Activated naive CD8-positive, alpha-beta T cell treated with anti-CD3 and anti-CD28 coated beads, Interleukin-2, amount 50 U/mL, for 24 hours (primary cell): Measurements from ENCODE around the gene GCNA.

Source experiments
- ATAC-seq: fragments of 150-1000 bp; cut with Tn5 transposase; one replicate; pipeline ENCODE4 v1.10.0; 2021
- DNase-seq: peaks from one replicate; pipeline ENCODE4 v3.0.0; 2021
- H3K27ac Mint-ChIP-seq: one replicate; pipeline ENCODE4 v1.8.0; 2021; ENCODE audit warnings: mild to moderate bottlenecking, mixed read lengths
- H3K27me3 Mint-ChIP-seq: one replicate; pipeline ENCODE4 v1.8.0; 2021; ENCODE audit warnings: mixed read lengths
- H3K36me3 Mint-ChIP-seq: one replicate; pipeline ENCODE4 v1.8.0; 2021; ENCODE audit warnings: low read depth, mixed read lengths
- H3K4me1 Mint-ChIP-seq: one replicate; pipeline ENCODE4 v1.8.0; 2021; ENCODE audit warnings: mixed read lengths
- H3K4me3 Mint-ChIP-seq: one replicate; pipeline ENCODE4 v1.8.0; 2021; ENCODE audit warnings: mild to moderate bottlenecking, moderate library complexity, mixed read lengths
- H3K9me3 Mint-ChIP-seq: one replicate; pipeline ENCODE4 v1.8.0; 2021; ENCODE audit warnings: mixed read lengths

GCNA gene, protein sequence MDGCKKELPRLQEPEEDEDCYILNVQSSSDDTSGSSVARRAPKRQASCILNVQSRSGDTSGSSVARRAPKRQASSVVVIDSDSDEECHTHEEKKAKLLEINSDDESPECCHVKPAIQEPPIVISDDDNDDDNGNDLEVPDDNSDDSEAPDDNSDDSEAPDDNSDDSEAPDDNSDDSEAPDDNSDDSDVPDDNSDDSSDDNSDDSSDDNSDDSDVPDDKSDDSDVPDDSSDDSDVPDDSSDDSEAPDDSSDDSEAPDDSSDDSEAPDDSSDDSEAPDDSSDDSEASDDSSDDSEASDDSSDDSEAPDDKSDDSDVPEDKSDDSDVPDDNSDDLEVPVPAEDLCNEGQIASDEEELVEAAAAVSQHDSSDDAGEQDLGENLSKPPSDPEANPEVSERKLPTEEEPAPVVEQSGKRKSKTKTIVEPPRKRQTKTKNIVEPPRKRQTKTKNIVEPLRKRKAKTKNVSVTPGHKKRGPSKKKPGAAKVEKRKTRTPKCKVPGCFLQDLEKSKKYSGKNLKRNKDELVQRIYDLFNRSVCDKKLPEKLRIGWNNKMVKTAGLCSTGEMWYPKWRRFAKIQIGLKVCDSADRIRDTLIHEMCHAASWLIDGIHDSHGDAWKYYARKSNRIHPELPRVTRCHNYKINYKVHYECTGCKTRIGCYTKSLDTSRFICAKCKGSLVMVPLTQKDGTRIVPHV

GRCh38 chrX:71578253-71579135 lies at the start of gene GCNA:
TSS of gene GCNA (plus strand) at chrX:71578437. CDS start at chrX:71580822, 2,385 bp downstream.
- no peak within 1 kb of the TSS for H3K4me3 Mint-ChIP-seq
- peaks cover 4% of the 10 kb centered on the region for H3K4me1 Mint-ChIP-seq
- no peak for DNase-seq
- peaks cover 49% of the 10 kb centered on the region for H3K36me3 Mint-ChIP-seq
- ATAC-seq, result no peak
- H3K9me3 Mint-ChIP-seq, result no peaks in the 10 kb centered on the region
- H3K27ac Mint-ChIP-seq, result peak within 1 kb of the TSS; percentile 67
- no peaks in the 10 kb centered on the region for H3K27me3 Mint-ChIP-seq

DNA sequence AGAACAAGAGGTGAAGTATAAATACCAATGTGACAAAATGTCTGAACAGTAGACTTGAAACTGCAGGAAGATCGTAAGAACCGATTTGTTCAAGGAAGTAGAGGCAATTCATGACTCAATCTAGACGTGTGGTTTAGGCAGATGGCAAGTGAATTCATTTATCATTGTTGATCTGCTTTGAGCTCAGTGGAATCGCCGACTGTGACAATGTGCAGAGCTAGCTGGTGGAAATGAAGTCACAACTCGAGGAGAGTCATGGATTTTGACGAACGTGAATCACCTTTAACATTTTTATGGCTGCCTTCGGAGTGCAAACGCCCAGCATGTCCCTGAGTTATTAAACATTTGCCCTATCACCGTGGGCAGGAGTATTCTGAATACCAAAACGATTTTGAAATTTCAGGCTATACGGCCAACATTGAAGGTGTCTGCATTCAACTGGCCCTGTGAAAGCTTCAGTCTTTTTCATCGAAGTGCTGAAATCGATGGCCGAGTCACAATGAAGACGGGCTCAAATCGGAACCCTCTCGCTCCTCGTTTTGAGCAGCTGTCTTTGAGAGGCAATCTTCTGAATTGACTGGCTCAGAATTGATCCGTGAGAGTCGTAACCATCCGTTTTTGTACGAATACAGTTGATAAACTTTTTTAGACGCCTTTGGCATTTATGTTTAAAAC lies 46.0 kb upstream of the GCNA start:
- Mint-ChIP-seq H3K27ac (peak overlapping the region; percentile 98), H3K27me3 (no peaks in the 10 kb centered on the region), H3K4me3 (peak overlapping the region; percentile 97), H3K36me3 (peaks cover 35% of the 10 kb centered on the region), H3K9me3 (no peaks in the 10 kb centered on the region), H3K4me1 (peaks cover 23% of the 10 kb centered on the region)
- peak; percentile 43 for DNase-seq
- peak; percentile 72 for ATAC-seq

- DNase-seq (peak; percentile 89), ATAC-seq (peak; percentile 82)
- no peaks in the 10 kb centered on the region for H3K27me3 Mint-ChIP-seq
- no peaks in the 10 kb centered on the region for H3K9me3 Mint-ChIP-seq
- peaks cover 40% of the 10 kb centered on the region for H3K36me3 Mint-ChIP-seq
- H3K4me1 Mint-ChIP-seq, result peaks cover 23% of the 10 kb centered on the region
- peak within 1 kb of the TSS; percentile 98 for H3K27ac Mint-ChIP-seq
- peak within 1 kb of the TSS; percentile 97 for H3K4me3 Mint-ChIP-seq
Measured at GRCh38 chrX:71532753-71533425, 45.3 kb upstream of the GCNA start, which contains the start of gene OGT. TSS of gene OGT (plus strand) at chrX:71533104. CDS start at chrX:71533300, 196 bp downstream.

DNA sequence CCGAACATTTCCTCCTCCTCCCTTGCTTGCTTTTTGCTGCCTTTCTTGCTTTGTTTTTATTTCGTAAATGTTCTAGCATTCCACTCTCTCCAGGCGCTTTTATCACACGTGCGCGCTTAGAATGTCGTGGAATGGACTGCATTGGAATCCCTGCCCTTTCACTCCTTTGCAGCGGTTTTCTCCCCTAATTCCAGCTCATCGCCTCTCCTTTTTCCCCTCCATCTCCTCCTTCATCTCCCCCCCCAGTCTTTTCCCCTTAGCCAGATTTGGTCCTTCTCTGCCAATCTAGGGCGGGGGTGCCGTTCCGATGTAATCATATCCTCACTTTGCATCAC lies 44.8 kb upstream of the GCNA start:
- Mint-ChIP-seq H3K36me3 (peaks cover 46% of the 10 kb centered on the region), H3K4me1 (peaks cover 23% of the 10 kb centered on the region), H3K9me3 (no peaks in the 10 kb centered on the region), H3K27ac (peak overlapping the region; percentile 98), H3K4me3 (peak overlapping the region; percentile 97), H3K27me3 (no peaks in the 10 kb centered on the region)
- no peak for DNase-seq
- ATAC-seq, result no peak

DNA sequence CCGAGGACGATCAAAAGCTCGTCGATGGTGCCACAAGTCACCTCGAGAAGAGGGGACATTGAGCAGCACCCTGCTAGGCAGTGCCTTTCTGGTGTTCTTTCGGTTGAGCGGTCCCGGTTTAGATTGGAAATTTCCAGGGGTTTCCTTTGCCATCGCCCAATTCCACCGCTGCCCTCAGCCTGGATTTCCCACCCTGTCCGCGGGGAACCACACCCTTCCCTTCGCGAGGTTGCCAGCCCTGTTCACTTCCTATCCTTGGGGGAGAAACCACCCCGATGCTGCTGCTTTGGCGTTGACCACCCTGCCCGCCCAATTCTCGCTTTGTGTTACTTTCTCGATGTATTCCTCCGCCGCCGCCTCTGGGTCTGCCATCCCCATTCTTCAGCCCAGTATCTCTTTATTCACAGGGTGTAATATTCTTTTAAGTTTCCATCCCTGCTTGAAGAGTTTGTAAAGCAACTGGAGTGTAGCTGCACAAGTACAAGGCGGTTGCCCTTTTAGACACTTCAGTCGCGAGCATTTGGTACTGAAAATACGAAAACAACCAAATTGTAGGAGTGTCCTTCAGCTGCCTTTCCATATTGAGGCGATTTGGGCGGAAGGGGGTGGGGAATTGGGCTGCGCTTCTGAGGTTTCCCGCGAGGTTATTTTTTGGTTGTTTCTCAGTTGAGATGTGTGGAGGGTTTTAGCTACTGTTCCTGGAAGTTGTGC lies 44.2 kb upstream of the GCNA start:
- ATAC-seq, result no peak
- H3K27ac Mint-ChIP-seq, result peak overlapping the region; percentile 98

DNA sequence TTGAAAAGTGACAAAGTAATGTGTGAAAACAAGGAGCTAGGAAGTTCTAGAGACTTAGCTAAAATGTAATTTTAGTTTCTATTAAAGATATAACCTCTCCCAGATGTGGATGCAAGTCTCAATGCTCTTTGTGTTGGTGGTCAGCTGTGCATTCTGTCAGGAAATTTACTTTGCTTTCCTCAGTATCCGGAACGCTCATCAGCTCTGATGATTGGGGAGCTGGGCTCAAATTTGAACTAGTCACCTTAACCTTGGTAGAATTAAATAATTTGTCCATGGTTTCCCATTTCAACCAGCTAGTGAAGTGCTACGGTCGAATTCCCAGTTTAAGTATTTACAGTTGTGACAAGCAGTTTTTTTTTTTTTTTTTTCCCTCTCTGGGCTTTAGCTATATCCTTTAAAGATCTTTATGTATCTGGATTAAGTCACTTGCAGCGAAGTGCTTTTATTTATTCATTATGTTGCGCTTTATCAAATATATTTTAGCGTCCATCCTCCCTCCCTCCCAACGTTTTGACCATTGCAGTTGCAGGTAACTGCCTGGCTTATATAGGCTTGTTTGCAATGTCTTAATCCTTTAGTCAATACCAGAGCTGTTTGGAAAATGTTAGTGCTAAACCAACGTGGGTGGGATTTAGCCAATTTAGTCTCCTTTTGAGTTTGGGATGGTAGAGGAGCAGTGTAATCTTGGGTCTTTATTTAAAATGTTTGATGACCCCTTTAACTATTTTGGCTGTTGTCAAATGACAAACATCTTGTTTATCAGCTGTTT lies 43.3 kb upstream of the GCNA start:
- DNase-seq (no peak), ATAC-seq (no peak)
- Mint-ChIP-seq H3K4me3 (peak overlapping the region; percentile 97), H3K4me1 (peaks cover 29% of the 10 kb centered on the region), H3K9me3 (no peaks in the 10 kb centered on the region), H3K27me3 (no peaks in the 10 kb centered on the region), H3K27ac (peak overlapping the region; percentile 98), H3K36me3 (peaks cover 60% of the 10 kb centered on the region)

More for the DNA sequence above, 44.2 kb upstream of the GCNA start:
- peaks cover 25% of the 10 kb centered on the region for H3K4me1 Mint-ChIP-seq
- no peaks in the 10 kb centered on the region for H3K9me3 Mint-ChIP-seq
- peak overlapping the region; percentile 97 for H3K4me3 Mint-ChIP-seq
- H3K27me3 Mint-ChIP-seq, result no peaks in the 10 kb centered on the region
- H3K36me3 Mint-ChIP-seq, result peaks cover 51% of the 10 kb centered on the region
- DNase-seq, result peak; percentile 49

- Mint-ChIP-seq H3K4me3 (peak overlapping the region; percentile 97), H3K4me1 (peaks cover 31% of the 10 kb centered on the region)
Measured at GRCh38 chrX:71536285-71536684, 42.0 kb upstream of the GCNA start.

DNA sequence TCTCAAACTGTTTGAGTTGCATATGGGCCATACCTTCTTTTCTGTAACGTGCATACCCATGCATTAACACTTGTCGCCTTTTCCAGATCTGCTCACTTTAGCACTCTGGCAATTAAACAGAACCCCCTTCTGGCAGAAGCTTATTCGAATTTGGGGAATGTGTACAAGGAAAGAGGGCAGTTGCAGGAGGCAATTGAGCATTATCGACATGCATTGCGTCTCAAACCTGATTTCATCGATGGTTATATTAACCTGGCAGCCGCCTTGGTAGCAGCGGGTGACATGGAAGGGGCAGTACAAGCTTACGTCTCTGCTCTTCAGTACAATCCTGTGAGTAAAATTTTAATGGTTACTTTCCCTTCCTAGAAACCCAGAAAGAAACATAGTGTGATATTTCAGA lies 40.5 kb upstream of the GCNA start:
- Mint-ChIP-seq H3K9me3 (no peaks in the 10 kb centered on the region), H3K27ac (peak overlapping the region; percentile 99), H3K4me1 (peaks cover 36% of the 10 kb centered on the region), H3K36me3 (peaks cover 78% of the 10 kb centered on the region), H3K27me3 (no peaks in the 10 kb centered on the region), H3K4me3 (peak overlapping the region; percentile 97)
- DNase-seq (no peak), ATAC-seq (no peak)

More at GRCh38 chrX:71536285-71536684, 42.0 kb upstream of the GCNA start:
- ATAC-seq (no peak), DNase-seq (peak; percentile 33)
- Mint-ChIP-seq H3K27ac (peak overlapping the region; percentile 99), H3K27me3 (no peaks in the 10 kb centered on the region), H3K9me3 (no peaks in the 10 kb centered on the region), H3K36me3 (peaks cover 68% of the 10 kb centered on the region)

- H3K36me3 Mint-ChIP-seq, result peaks cover 76% of the 10 kb centered on the region
- H3K4me3 Mint-ChIP-seq, result peak overlapping the region; percentile 97
- no peaks in the 10 kb centered on the region for H3K9me3 Mint-ChIP-seq
- DNase-seq (no peak), ATAC-seq (no peak)
- peaks cover 62% of the 10 kb centered on the region for H3K4me1 Mint-ChIP-seq
- peak overlapping the region; percentile 99 for H3K27ac Mint-ChIP-seq
- no peaks in the 10 kb centered on the region for H3K27me3 Mint-ChIP-seq
Measured at GRCh38 chrX:71540801-71541200, 37.4 kb upstream of the GCNA start.

- ATAC-seq (peak; percentile 60), DNase-seq (no peak)
- Mint-ChIP-seq H3K9me3 (no peaks in the 10 kb centered on the region), H3K27ac (peak overlapping the region; percentile 99), H3K27me3 (no peaks in the 10 kb centered on the region), H3K4me3 (peak overlapping the region; percentile 97), H3K4me1 (peaks cover 66% of the 10 kb centered on the region), H3K36me3 (peaks cover 78% of the 10 kb centered on the region)
Measured at GRCh38 chrX:71541210-71542022, 36.8 kb upstream of the GCNA start.

GRCh38 chrX:71542411-71542810 lies 35.8 kb upstream of the GCNA start:
- Mint-ChIP-seq H3K9me3 (no peaks in the 10 kb centered on the region), H3K27ac (peak overlapping the region; percentile 99), H3K4me1 (peaks cover 70% of the 10 kb centered on the region), H3K36me3 (peaks cover 77% of the 10 kb centered on the region), H3K27me3 (no peaks in the 10 kb centered on the region), H3K4me3 (peak overlapping the region; percentile 97)
- DNase-seq (no peak), ATAC-seq (no peak)

DNA sequence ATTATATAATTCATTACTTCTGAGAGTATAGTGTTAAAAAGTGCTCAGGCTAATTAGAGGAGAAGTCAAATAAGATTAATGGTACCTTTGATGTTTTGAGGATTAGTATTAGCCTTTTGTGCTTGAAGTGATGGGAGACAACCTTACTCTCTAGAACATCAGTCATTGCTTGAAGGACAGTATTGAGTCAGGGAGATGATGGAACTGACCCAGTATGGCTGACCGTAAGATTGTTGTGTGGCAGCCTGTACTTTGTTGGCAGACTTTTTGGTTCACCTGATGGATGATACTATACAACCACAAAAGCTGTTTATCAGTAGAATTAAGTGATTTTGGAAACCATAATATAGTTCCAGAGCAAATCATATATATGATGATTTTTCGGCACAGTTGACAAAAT lies 35.4 kb upstream of the GCNA start:
- Mint-ChIP-seq H3K36me3 (peaks cover 75% of the 10 kb centered on the region), H3K27me3 (no peaks in the 10 kb centered on the region), H3K9me3 (no peaks in the 10 kb centered on the region), H3K27ac (peak overlapping the region; percentile 99), H3K4me1 (peaks cover 72% of the 10 kb centered on the region), H3K4me3 (peak overlapping the region; percentile 97)
- DNase-seq, result no peak
- no peak for ATAC-seq
